Gastroesophageal sphincter (tissue), 3 donors: Measurements from ENCODE around the gene DNTT.

Experiments
- EP300 ChIP-seq: sonication (generic); formaldehyde crosslinking; IDR thresholded peaks from one replicate; pipeline ENCODE4 v1.6.1; 2017; ENCODE audit warnings: antibody characterized with exemption, mild to moderate bottlenecking
- POLR2A ChIP-seq, 2 donors: fragments of 450-650 bp; IDR thresholded peaks; one replicate each; pipeline ENCODE4 v1.6.1; 2017; ENCODE audit warnings: antibody characterized with exemption in 2 of 2, mild to moderate bottlenecking in 2 of 2, moderate library complexity in 1 of 2
- POLR2AphosphoS5 ChIP-seq: sonication (generic); formaldehyde crosslinking; IDR thresholded peaks from one replicate; pipeline ENCODE4 v1.6.1; 2017; ENCODE audit warnings: antibody characterized with exemption
- TF ChIP-seq, protein P1 (sequence below), 4 experiments: fragments of 200-600 bp in 2 of 4; fragments of 450-650 bp in 2 of 4; sonication (generic) in 1 of 4; IDR thresholded peaks; one replicate each; pipeline ENCODE4 v1.5.1; 2017 to 2019; ENCODE audit warnings: antibody characterized with exemption in 4 of 4, mild to moderate bottlenecking in 2 of 4, moderate library complexity in 2 of 4

DNA sequence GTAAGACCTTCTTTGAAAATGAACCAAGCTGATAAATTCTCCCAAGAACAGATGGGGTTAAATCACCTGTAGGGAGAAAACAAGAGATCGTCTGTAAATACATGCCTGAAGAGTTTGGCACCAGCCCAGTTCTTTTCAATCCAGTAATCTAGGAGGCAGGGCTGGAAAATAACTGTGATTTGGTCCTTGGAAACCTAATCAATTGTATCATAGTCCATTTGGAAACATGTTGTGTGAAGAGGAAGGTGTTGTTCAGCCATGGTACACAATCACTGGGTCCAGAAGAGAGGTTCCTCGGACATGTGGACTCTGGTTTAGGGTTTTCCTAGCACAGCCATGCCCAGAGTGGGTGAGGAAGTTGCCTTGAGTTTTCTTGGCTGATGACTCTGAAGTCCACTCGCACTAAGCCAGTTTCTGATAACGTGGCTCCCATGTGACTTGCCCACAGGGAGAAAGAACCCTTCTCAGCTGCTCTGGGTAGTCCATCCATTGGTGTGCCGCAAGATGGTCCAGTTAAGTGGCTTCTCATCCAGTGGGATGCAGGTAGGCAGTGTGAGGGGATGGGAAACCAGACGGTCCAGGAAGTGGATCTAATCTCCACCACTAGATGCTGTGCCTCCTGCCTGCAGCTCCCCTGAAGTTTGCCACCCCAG is 38.0 kb upstream of the DNTT start:
- TF ChIP-seq, protein P1, sequence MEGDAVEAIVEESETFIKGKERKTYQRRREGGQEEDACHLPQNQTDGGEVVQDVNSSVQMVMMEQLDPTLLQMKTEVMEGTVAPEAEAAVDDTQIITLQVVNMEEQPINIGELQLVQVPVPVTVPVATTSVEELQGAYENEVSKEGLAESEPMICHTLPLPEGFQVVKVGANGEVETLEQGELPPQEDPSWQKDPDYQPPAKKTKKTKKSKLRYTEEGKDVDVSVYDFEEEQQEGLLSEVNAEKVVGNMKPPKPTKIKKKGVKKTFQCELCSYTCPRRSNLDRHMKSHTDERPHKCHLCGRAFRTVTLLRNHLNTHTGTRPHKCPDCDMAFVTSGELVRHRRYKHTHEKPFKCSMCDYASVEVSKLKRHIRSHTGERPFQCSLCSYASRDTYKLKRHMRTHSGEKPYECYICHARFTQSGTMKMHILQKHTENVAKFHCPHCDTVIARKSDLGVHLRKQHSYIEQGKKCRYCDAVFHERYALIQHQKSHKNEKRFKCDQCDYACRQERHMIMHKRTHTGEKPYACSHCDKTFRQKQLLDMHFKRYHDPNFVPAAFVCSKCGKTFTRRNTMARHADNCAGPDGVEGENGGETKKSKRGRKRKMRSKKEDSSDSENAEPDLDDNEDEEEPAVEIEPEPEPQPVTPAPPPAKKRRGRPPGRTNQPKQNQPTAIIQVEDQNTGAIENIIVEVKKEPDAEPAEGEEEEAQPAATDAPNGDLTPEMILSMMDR (IDR thresholded peaks at IDR 0.05): no peak
- no peak for TF ChIP-seq POLR2A (IDR thresholded peaks at IDR 0.05)
- no peak for TF ChIP-seq POLR2AphosphoS5
- no peak for TF ChIP-seq EP300
